Loucy (cell line): ENCODE measurements around the gene AQP12B.

ENCODE experiments used
- H2AFZ ChIP-seq: fragments of 200-600 bp; sonication (generic); 2 replicates; pipeline ENCODE4 v1.6.0; 2016; ENCODE audit warnings: antibody characterized with exemption, mild to moderate bottlenecking, low read length, moderate library complexity
- H3F3A ChIP-seq: fragments of 200-600 bp; 2 replicates; pipeline ENCODE4 v1.6.0; 2016; ENCODE audit warnings: antibody characterized with exemption, low read depth, mild to moderate bottlenecking
- H3K27me3 ChIP-seq: fragments of 200-600 bp; sonication (generic); 2 replicates; pipeline ENCODE4 v1.6.1; 2014; ENCODE audit warnings: low read length, mild to moderate bottlenecking; ENCODE audit not compliant: insufficient read depth, poor library complexity, severe bottlenecking
- H3K36me3 ChIP-seq: fragments of 200-600 bp; sonication (generic); 2 replicates; pipeline ENCODE4 v1.6.1; 2016; ENCODE audit warnings: low read length; ENCODE audit not compliant: insufficient read depth
- H3K4me1 ChIP-seq: fragments of 200-600 bp; sonication (generic); 2 replicates; pipeline ENCODE4 v1.5.1; 2014; ENCODE audit warnings: low read length, mild to moderate bottlenecking; ENCODE audit not compliant: insufficient read depth, poor library complexity, severe bottlenecking
- H3K4me2 ChIP-seq: fragments of 200-600 bp; sonication (generic); 2 replicates; pipeline ENCODE4 v1.6.0; 2014; ENCODE audit warnings: antibody characterized with exemption, low read length, low read depth, mild to moderate bottlenecking; ENCODE audit not compliant: poor library complexity, severe bottlenecking
- H3K4me3 ChIP-seq: fragments of 200-600 bp; sonication (generic); 2 replicates; pipeline ENCODE4 v1.5.1; 2014; ENCODE audit warnings: low read length, mild to moderate bottlenecking, mixed read lengths; ENCODE audit not compliant: poor library complexity, severe bottlenecking
- H3K79me2 ChIP-seq: fragments of 200-600 bp; sonication (generic); 2 replicates; pipeline ENCODE4 v1.6.1; 2014; ENCODE audit warnings: low read length; ENCODE audit not compliant: insufficient read depth
- H3K9ac ChIP-seq: fragments of 200-600 bp; sonication (generic); 2 replicates; pipeline ENCODE4 v1.6.0; 2014; ENCODE audit warnings: mild to moderate bottlenecking, low read depth, low read length, moderate library complexity; ENCODE audit not compliant: poor library complexity, severe bottlenecking
- H3K9me2 ChIP-seq: fragments of 200-600 bp; sonication (generic); replicated peaks from 2 replicates; pipeline ENCODE4 v1.6.1; 2016; ENCODE audit warnings: low read depth, low read length, mixed read lengths
- H3K9me3 ChIP-seq: fragments of 200-600 bp; sonication (generic); 2 replicates; pipeline ENCODE4 v1.6.1; 2014; ENCODE audit warnings: mild to moderate bottlenecking, antibody characterized with exemption, low read length, low read depth; ENCODE audit not compliant: insufficient read depth
- H4K20me1 ChIP-seq: fragments of 200-600 bp; sonication (generic); 2 replicates; pipeline ENCODE4 v1.6.0; 2014; ENCODE audit warnings: antibody characterized with exemption, low read length, mild to moderate bottlenecking; ENCODE audit not compliant: insufficient read depth, poor library complexity, severe bottlenecking
- CTCF ChIP-seq: fragments of 200-600 bp; sonication (generic); conservative IDR thresholded peaks from 2 replicates; pipeline ENCODE4 v1.5.1; 2014; ENCODE audit warnings: mild to moderate bottlenecking, antibody characterized with exemption, low read length
- EZH2phosphoT487 ChIP-seq: fragments of 200-600 bp; IDR thresholded peaks from 2 replicates; pipeline ENCODE4 v1.6.1; 2018; ENCODE audit warnings: antibody characterized with exemption, mild to moderate bottlenecking, moderate library complexity, borderline replicate concordance

AQP12B gene

GRCh38 chr2:240707043-240707756 is 24.5 kb upstream of the AQP12B start:
- H3K9me2 ChIP-seq: no peaks in the 10 kb centered on the region
- no peak overlapping the region for H3K4me2 ChIP-seq
- no peak overlapping the region for H3K9ac ChIP-seq
- no peaks in the 10 kb centered on the region for H3K27me3 ChIP-seq
- no peaks in the 10 kb centered on the region for H3K4me1 ChIP-seq
- H4K20me1 ChIP-seq: no peaks in the 10 kb centered on the region
- no peaks in the 10 kb centered on the region for H3K9me3 ChIP-seq
- H3F3A ChIP-seq: no peaks in the 10 kb centered on the region
- H2AFZ ChIP-seq: no peak overlapping the region
- H3K36me3 ChIP-seq: no peaks in the 10 kb centered on the region
- TF ChIP-seq EZH2phosphoT487 (no peak), CTCF (no peak)
- no peaks in the 10 kb centered on the region for H3K79me2 ChIP-seq
- no peak overlapping the region for H3K4me3 ChIP-seq

GRCh38 chr2:240705204-240705791 is 22.6 kb upstream of the AQP12B start:
- H3K79me2 ChIP-seq: no peaks in the 10 kb centered on the region

GRCh38 chr2:240704651-240705050 is 22.0 kb upstream of the AQP12B start:
- H3K4me1 ChIP-seq: no peaks in the 10 kb centered on the region
- no peaks in the 10 kb centered on the region for H3F3A ChIP-seq
- no peaks in the 10 kb centered on the region for H3K9me2 ChIP-seq
- H3K4me2 ChIP-seq: peak overlapping the region; percentile 2
- no peak overlapping the region for H3K4me3 ChIP-seq
- H3K9me3 ChIP-seq: no peaks in the 10 kb centered on the region
- H2AFZ ChIP-seq: no peak overlapping the region
- H3K9ac ChIP-seq: no peak overlapping the region
- H4K20me1 ChIP-seq: no peaks in the 10 kb centered on the region
- H3K27me3 ChIP-seq: no peaks in the 10 kb centered on the region
- no peaks in the 10 kb centered on the region for H3K79me2 ChIP-seq
- no peaks in the 10 kb centered on the region for H3K36me3 ChIP-seq
- no peak for TF ChIP-seq EZH2phosphoT487
- TF ChIP-seq CTCF: no peak

More at GRCh38 chr2:240705204-240705791, 22.6 kb upstream of the AQP12B start:
- no peak for TF ChIP-seq CTCF
- TF ChIP-seq EZH2phosphoT487: no peak
- no peaks in the 10 kb centered on the region for H4K20me1 ChIP-seq
- H3K9ac ChIP-seq: no peak overlapping the region
- no peaks in the 10 kb centered on the region for H3F3A ChIP-seq
- no peaks in the 10 kb centered on the region for H3K9me2 ChIP-seq
- no peaks in the 10 kb centered on the region for H3K9me3 ChIP-seq
- H3K4me1 ChIP-seq: no peaks in the 10 kb centered on the region
- H2AFZ ChIP-seq: no peak overlapping the region
- H3K4me3 ChIP-seq: no peak overlapping the region
- peak overlapping the region; percentile 2 for H3K4me2 ChIP-seq
- no peaks in the 10 kb centered on the region for H3K36me3 ChIP-seq
- no peaks in the 10 kb centered on the region for H3K27me3 ChIP-seq
